SK-N-SH (cell line): ENCODE results near the gene APOM. TPM values are rescaled to one million over a fixed set of nuclear protein-coding genes. Genes with fewer than 3 reads are reported as not detected.

Experiments
- polyA plus RNA-seq, 3 experiments: library from polyadenylated mRNA; depleted of rRNA; stranded (reverse); fragments of >200 nt; gene quantifications; 2 replicates each; pipeline ENCODE4 v1.2.3, GENCODE V29; 2012
- small RNA-seq, 7 experiments: library from RNA; depleted of rRNA; stranded (forward); fragments of <200 nt; gene quantifications; one replicate each; pipeline ENCODE3, GENCODE V24; 2012

Gene APOM
- polyA plus RNA-seq, 1 of the 3 experiments (the other 2 are of a cell fraction): 6.8 TPM

Small RNA genes lying within 50 kb of the gene (small RNA-seq; reads per million reads assigned to genes)
- gene MIR4646 (0 reads per million in 7 experiments), gene MIR6832 (0 reads per million in 7 experiments), gene RF00019 (0 reads per million in 7 experiments), gene SNORA38 (3.2 to 85.6 (median 11.3) reads per million in 7 experiments), gene UQCRHP1 (0 reads per million in 7 experiments)

Other genes starting within 250 kb of the APOM start
- gene MICB, start 157.7 kb upstream of the APOM start, polyA plus RNA-seq (2012; rRNA removed): 9.7 and 9.9 TPM in 2 replicates
- gene MCCD1, start 126.9 kb upstream of the APOM start, polyA plus RNA-seq (2012; rRNA removed): not detected in 2 replicates
- gene DDX39B, start 113.9 kb upstream of the APOM start, polyA plus RNA-seq (2012; rRNA removed): 502 and 556 TPM in 2 replicates
- 13.6 and 15.6 TPM in 2 replicates for gene ATP6V1G2, start 109.3 kb upstream of the APOM start, polyA plus RNA-seq (2012; rRNA removed)
- gene NFKBIL1, start 108.3 kb upstream of the APOM start, polyA plus RNA-seq (2012; rRNA removed): 14.6 and 17.1 TPM in 2 replicates
- gene LTA, start 83.6 kb upstream of the APOM start, polyA plus RNA-seq (2012; rRNA removed): not detected in 2 replicates
- not detected in 2 replicates for gene TNF, start 80.3 kb upstream of the APOM start, polyA plus RNA-seq (2012; rRNA removed)
- 0.10 and 0.16 TPM in 2 replicates for gene LTB, start 73.5 kb upstream of the APOM start, polyA plus RNA-seq (2012; rRNA removed)
- gene LST1, start 69.6 kb upstream of the APOM start, polyA plus RNA-seq (2012; rRNA removed): not detected in 2 replicates
- gene NCR3, start 62.9 kb upstream of the APOM start, polyA plus RNA-seq (2012; rRNA removed): not detected in 2 replicates
- gene AIF1, start 40.7 kb upstream of the APOM start, polyA plus RNA-seq (2012; rRNA removed): not detected in 2 replicates
- gene PRRC2A, start 35.2 kb upstream of the APOM start, polyA plus RNA-seq (2012; rRNA removed): 36.1 and 76.1 TPM in 2 replicates
- 100 and 220 TPM in 2 replicates for gene BAG6, start 3.2 kb upstream of the APOM start, polyA plus RNA-seq (2012; rRNA removed)
- gene C6orf47, start 4.9 kb downstream of the APOM start, polyA plus RNA-seq (2012; rRNA removed): 10.3 and 11.5 TPM in 2 replicates
- 18.3 and 19.1 TPM in 2 replicates for gene GPANK1, start 9.1 kb downstream of the APOM start, polyA plus RNA-seq (2012; rRNA removed)
- 97.3 and 101 TPM in 2 replicates for gene CSNK2B, start 10.2 kb downstream of the APOM start, polyA plus RNA-seq (2012; rRNA removed)
- 12.7 and 20.6 TPM in 2 replicates for gene LY6G5B, start 14.1 kb downstream of the APOM start, polyA plus RNA-seq (2012; rRNA removed)
- gene LY6G5C, start 25.2 kb downstream of the APOM start, polyA plus RNA-seq (2012; rRNA removed): 0.60 and 1.1 TPM in 2 replicates
- 49.3 and 52.9 TPM in 2 replicates for gene ABHD16A, start 47.4 kb downstream of the APOM start, polyA plus RNA-seq (2012; rRNA removed)
- not detected in 2 replicates for gene LY6G6F, start 51.0 kb downstream of the APOM start, polyA plus RNA-seq (2012; rRNA removed)
- gene LY6G6D, start 59.5 kb downstream of the APOM start, polyA plus RNA-seq (2012; rRNA removed): not detected in 2 replicates
- 0.08 TPM in 1 of 2 replicates, not detected in the other for gene LY6G6C, start 65.9 kb downstream of the APOM start, polyA plus RNA-seq (2012; rRNA removed)
- gene MPIG6B, start 67.5 kb downstream of the APOM start, polyA plus RNA-seq (2012; rRNA removed): not detected in 2 replicates
- 147 and 180 TPM in 2 replicates for gene DDAH2, start 73.4 kb downstream of the APOM start, polyA plus RNA-seq (2012; rRNA removed)
- 520 and 569 TPM in 2 replicates for gene CLIC1, start 80.6 kb downstream of the APOM start, polyA plus RNA-seq (2012; rRNA removed)
- gene MSH5, start 84.1 kb downstream of the APOM start, polyA plus RNA-seq (2012; rRNA removed): 16.0 and 19.5 TPM in 2 replicates
- gene SAPCD1, start 106.8 kb downstream of the APOM start, polyA plus RNA-seq (2012; rRNA removed): 5.9 and 6.3 TPM in 2 replicates
- 0.45 and 0.56 TPM in 2 replicates for gene VWA7, start 121.4 kb downstream of the APOM start, polyA plus RNA-seq (2012; rRNA removed)
- 22.2 and 35.1 TPM in 2 replicates for gene VARS1, start 139.9 kb downstream of the APOM start, polyA plus RNA-seq (2012; rRNA removed)
- 47.8 and 79.1 TPM in 2 replicates for gene LSM2, start 151.1 kb downstream of the APOM start, polyA plus RNA-seq (2012; rRNA removed)
- gene HSPA1L, start 159.4 kb downstream of the APOM start, polyA plus RNA-seq (2012; rRNA removed): 0.69 and 0.83 TPM in 2 replicates
- 71.1 and 119 TPM in 2 replicates for gene HSPA1A, start 159.6 kb downstream of the APOM start, polyA plus RNA-seq (2012; rRNA removed)
- gene HSPA1B, start 171.8 kb downstream of the APOM start, polyA plus RNA-seq (2012; rRNA removed): 52.4 and 96.3 TPM in 2 replicates
- gene NEU1, start 206.9 kb downstream of the APOM start, polyA plus RNA-seq (2012; rRNA removed): 42.2 and 43.0 TPM in 2 replicates
- 0.26 and 0.49 TPM in 2 replicates for gene SLC44A4, start 223.1 kb downstream of the APOM start, polyA plus RNA-seq (2012; rRNA removed)
- 50.1 and 72.0 TPM in 2 replicates for gene EHMT2, start 241.8 kb downstream of the APOM start, polyA plus RNA-seq (2012; rRNA removed)
- gene ZBTB12, start 246.2 kb downstream of the APOM start, polyA plus RNA-seq (2012; rRNA removed): 8.3 and 8.4 TPM in 2 replicates